ENCODE results near the gene LARP4B.

LARP4B gene

DNA sequence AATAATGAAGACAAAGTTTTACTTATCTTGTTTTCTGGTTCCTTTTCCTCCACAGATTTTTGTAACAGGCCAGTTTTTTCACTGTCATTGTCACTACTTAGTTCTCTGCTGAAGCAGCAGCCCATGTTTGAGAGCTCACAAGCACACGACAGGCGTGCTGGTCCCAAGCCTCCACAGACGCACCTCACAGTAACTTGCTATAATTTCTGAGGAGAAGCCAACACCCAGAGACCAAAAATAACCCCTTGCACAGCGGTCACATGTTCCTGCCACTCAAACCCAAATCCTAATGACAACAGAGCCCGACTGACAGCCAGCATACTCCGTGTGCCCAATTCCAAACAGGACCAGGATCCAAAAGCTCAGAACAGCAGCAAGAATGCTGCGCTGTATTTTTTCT, 58.5 kb downstream of the LARP4B start:
- TF ChIP-seq ZNF248 (tag by site-specific recombination; IDR thresholded peaks at IDR 0.05) (no peak), MYNN (tag by site-specific recombination; IDR thresholded peaks at IDR 0.05; ENCODE audit: borderline replicate concordance) (no peak), ZNF18 (tag by site-specific recombination; IDR thresholded peaks at IDR 0.05) (no peak), ZNF423 (tag by site-specific recombination; IDR thresholded peaks at IDR 0.05) (no peak), ZNF335 (tag by site-specific recombination; conservative IDR thresholded peaks at IDR 0.05) (no peak), ZNF843 (tag by site-specific recombination; IDR thresholded peaks at IDR 0.05) (no peak), ZNF521 (tag by site-specific recombination; IDR thresholded peaks at IDR 0.05) (no peak), SALL2 (tag by site-specific recombination; IDR thresholded peaks at IDR 0.05; ENCODE audit: borderline replicate concordance) (no peak), ZNF530 (tag by site-specific recombination; IDR thresholded peaks at IDR 0.05; ENCODE audit: low read depth) (no peak), ZNF677 (tag by site-specific recombination; IDR thresholded peaks at IDR 0.05) (no peak), HIC1 (tag by site-specific recombination; IDR thresholded peaks at IDR 0.05) (no peak), ZNF274 (IDR thresholded peaks at IDR 0.05; ENCODE audit: low read length) (no peak), ZNF274 (tag by site-specific recombination; IDR thresholded peaks at IDR 0.05; ENCODE audit: borderline replicate concordance) (no peak), ZBTB21 (tag by site-specific recombination; IDR thresholded peaks at IDR 0.05) (no peak)
- TF ChIP-seq, protein P1, sequence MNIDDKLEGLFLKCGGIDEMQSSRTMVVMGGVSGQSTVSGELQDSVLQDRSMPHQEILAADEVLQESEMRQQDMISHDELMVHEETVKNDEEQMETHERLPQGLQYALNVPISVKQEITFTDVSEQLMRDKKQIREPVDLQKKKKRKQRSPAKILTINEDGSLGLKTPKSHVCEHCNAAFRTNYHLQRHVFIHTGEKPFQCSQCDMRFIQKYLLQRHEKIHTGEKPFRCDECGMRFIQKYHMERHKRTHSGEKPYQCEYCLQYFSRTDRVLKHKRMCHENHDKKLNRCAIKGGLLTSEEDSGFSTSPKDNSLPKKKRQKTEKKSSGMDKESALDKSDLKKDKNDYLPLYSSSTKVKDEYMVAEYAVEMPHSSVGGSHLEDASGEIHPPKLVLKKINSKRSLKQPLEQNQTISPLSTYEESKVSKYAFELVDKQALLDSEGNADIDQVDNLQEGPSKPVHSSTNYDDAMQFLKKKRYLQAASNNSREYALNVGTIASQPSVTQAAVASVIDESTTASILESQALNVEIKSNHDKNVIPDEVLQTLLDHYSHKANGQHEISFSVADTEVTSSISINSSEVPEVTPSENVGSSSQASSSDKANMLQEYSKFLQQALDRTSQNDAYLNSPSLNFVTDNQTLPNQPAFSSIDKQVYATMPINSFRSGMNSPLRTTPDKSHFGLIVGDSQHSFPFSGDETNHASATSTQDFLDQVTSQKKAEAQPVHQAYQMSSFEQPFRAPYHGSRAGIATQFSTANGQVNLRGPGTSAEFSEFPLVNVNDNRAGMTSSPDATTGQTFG (tag by site-specific recombination; IDR thresholded peaks at IDR 0.05; ENCODE audit: borderline replicate concordance), result no peak
- TF ChIP-seq, protein P2, sequence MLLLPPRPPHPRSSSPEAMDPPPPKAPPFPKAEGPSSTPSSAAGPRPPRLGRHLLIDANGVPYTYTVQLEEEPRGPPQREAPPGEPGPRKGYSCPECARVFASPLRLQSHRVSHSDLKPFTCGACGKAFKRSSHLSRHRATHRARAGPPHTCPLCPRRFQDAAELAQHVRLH (tag by site-specific recombination; IDR thresholded peaks at IDR 0.05), result no peak
- Histone ChIP-seq H3K4me1 (ENCODE audit: control insufficient read depth, insufficient read depth, low read length) (no peaks in the 10 kb centered on the region), H3K9me3 (ENCODE audit: control insufficient read depth, insufficient read depth, low read depth, low read length) (no peaks in the 10 kb centered on the region), H3K36me3 (ENCODE audit: control insufficient read depth in 2 of 2, insufficient read depth in 1 of 2, low read length in 2 of 2) (peaks cover 4 to 85% of the 10 kb centered on the region in 2 experiments; a peak in 2 of 3 replicates), H3K4me3 (ENCODE audit: low read depth, low read length) (no peak overlapping the region), H3K27ac (ENCODE audit: extremely low read depth, low read depth, low read length) (no peak overlapping the region)
- POLR2A ChIA-PET, result no interaction called here
- CTCF ChIA-PET, result no interaction called here

DNA sequence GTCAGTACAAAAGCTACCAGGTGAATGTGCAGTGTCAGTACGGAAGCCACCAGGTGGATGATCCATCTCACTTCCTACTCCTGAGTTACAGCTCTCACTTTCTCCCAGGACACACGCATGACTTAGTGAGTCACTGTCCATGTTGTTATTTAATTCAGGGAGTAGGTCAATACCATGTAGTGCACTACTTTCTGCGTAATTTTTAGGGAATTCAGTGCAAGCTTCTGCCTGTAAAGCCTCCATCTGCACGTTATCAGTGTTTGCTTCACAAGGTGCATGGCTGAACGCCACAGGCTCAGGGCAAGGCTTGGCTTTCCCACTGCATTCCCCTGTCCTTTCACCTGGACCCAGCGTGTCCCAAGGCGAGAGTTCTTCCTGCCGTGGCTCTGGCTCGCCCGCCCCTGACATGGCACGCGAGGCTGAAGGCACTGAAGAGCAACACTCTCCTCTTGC, 59.5 kb downstream of the LARP4B start:
- Histone ChIP-seq H3K4me3 (ENCODE audit: low read depth, low read length) (no peak overlapping the region), H3K27ac (ENCODE audit: extremely low read depth, low read depth, low read length) (no peak overlapping the region), H3K4me1 (ENCODE audit: control insufficient read depth, insufficient read depth, low read length) (no peaks in the 10 kb centered on the region), H3K9me3 (ENCODE audit: control insufficient read depth, insufficient read depth, low read depth, low read length) (no peaks in the 10 kb centered on the region), H3K36me3 (ENCODE audit: control insufficient read depth in 2 of 2, insufficient read depth in 1 of 2, low read length in 2 of 2) (peaks cover 0 to 78% of the 10 kb centered on the region in 2 experiments; a peak in 1 of 3 replicates)
- CTCF ChIA-PET, result no interaction called here
- POLR2A ChIA-PET, result no interaction called here
- TF ChIP-seq PRDM1 (tag by site-specific recombination; IDR thresholded peaks at IDR 0.05) (peak; percentile 38; the same call in 1 of the 2 replicates), GLI2 (tag by site-specific recombination; IDR thresholded peaks at IDR 0.05; ENCODE audit: borderline replicate concordance, low read depth) (no peak), OVOL3 (tag by site-specific recombination; IDR thresholded peaks at IDR 0.05) (no peak), ZNF274 (IDR thresholded peaks at IDR 0.05; ENCODE audit: low read length) (no peak), ZNF274 (tag by site-specific recombination; IDR thresholded peaks at IDR 0.05; ENCODE audit: borderline replicate concordance) (no peak), ZNF596 (tag by site-specific recombination; IDR thresholded peaks at IDR 0.05) (no peak)
